Activated CD8-positive, alpha-beta T cell treated with anti-CD3 and anti-CD28 coated beads for 36 hours (primary cell): ENCODE measurements around the gene GLDC. TPM values are rescaled to one million over a fixed set of nuclear protein-coding genes. Genes with fewer than 3 reads are reported as not detected.

Experiments used
- ATAC-seq: fragments of 200-7000 bp; cut with Tn5 transposase; one replicate; pipeline ENCODE4 v1.10.0; 2021; ENCODE audit warnings: mild to moderate bottlenecking, moderate library complexity
- CTCF ChIA-PET: fragments of 350-600 bp; sonication (Branson Sonifier 250); formaldehyde crosslinking; loops from one replicate; lab custom pipeline; 2021; ENCODE audit warnings: antibody characterized with exemption; lab: Charles Lee
- POLR2A ChIA-PET: fragments of 350-600 bp; sonication (Branson Sonifier 250); formaldehyde crosslinking; loops from one replicate; lab custom pipeline; 2021; ENCODE audit warnings: antibody characterized with exemption; lab: Charles Lee
- DNase-seq: peaks from one replicate; pipeline ENCODE4 v3.0.0-alpha.2; 2020
- H3K27ac Mint-ChIP-seq: one replicate; pipeline ENCODE4 v1.8.0; 2021; ENCODE audit warnings: mild to moderate bottlenecking, mixed read lengths
- H3K27me3 Mint-ChIP-seq: one replicate; pipeline ENCODE4 v1.8.0; 2021; ENCODE audit warnings: mixed read lengths
- H3K36me3 Mint-ChIP-seq: one replicate; pipeline ENCODE4 v1.8.0; 2021; ENCODE audit warnings: low read depth, mixed read lengths
- H3K4me1 Mint-ChIP-seq: one replicate; pipeline ENCODE4 v1.8.0; 2021; ENCODE audit warnings: low read depth, mixed read lengths
- H3K4me3 Mint-ChIP-seq: one replicate; pipeline ENCODE4 v1.8.0; 2021; ENCODE audit warnings: mild to moderate bottlenecking, moderate library complexity, mixed read lengths
- H3K9me3 Mint-ChIP-seq: one replicate; pipeline ENCODE4 v1.8.0; 2021; ENCODE audit warnings: mixed read lengths
- CTCF ChIP-seq: fragments of 200-600 bp; IDR thresholded peaks from one replicate; pipeline ENCODE4 v1.8.0; 2022; ENCODE audit warnings: antibody characterized with exemption, mild to moderate bottlenecking
- intact Hi-C: fragments of 100-400 bp; cut with micrococcal nuclease; formaldehyde crosslinking; loops from one replicate; pipeline ENCODE4 v1.10.0; 2022
- total RNA-seq, 2 experiments: library from RNA; stranded (reverse); gene quantifications; one replicate each; pipeline ENCODE4 v1.2.3, GENCODE V29; 2021

GLDC gene
- total RNA-seq, 2 experiments from 2014 or later, result 0.63 to 1.3 TPM

- DNase-seq (no peak), ATAC-seq (no peak)
- POLR2A ChIA-PET, result no interaction called here
- intact Hi-C loops, result no loop called here
- H3K4me1 Mint-ChIP-seq, result no peaks in the 10 kb centered on the region
- CTCF ChIA-PET, result no interaction called here
- no peaks in the 10 kb centered on the region for H3K36me3 Mint-ChIP-seq
- H3K27me3 Mint-ChIP-seq, result peaks cover 6% of the 10 kb centered on the region
- H3K9me3 Mint-ChIP-seq, result no peaks in the 10 kb centered on the region
- no peak overlapping the region for H3K4me3 Mint-ChIP-seq
- no peak overlapping the region for H3K27ac Mint-ChIP-seq
- no peak for TF ChIP-seq CTCF
These were observed 24.7 kb downstream of the GLDC start for GRCh38 chr9:6620796-6621195.

GRCh38 chr9:6620353-6620752 is 25.2 kb downstream of the GLDC start:
- H3K4me1 Mint-ChIP-seq, result no peaks in the 10 kb centered on the region
- H3K4me3 Mint-ChIP-seq, result no peak overlapping the region
- no peak for TF ChIP-seq CTCF
- ATAC-seq (no peak), DNase-seq (no peak)
- CTCF ChIA-PET, result no interaction called here
- peaks cover 2% of the 10 kb centered on the region for H3K27me3 Mint-ChIP-seq
- intact Hi-C loops, result no loop called here
- H3K9me3 Mint-ChIP-seq, result no peaks in the 10 kb centered on the region
- POLR2A ChIA-PET, result no interaction called here
- no peaks in the 10 kb centered on the region for H3K36me3 Mint-ChIP-seq
- H3K27ac Mint-ChIP-seq, result no peak overlapping the region

- intact Hi-C loops, result no loop called here
- H3K4me1 Mint-ChIP-seq, result no peaks in the 10 kb centered on the region
These were observed 25.6 kb downstream of the GLDC start for GRCh38 chr9:6619909-6620308.

GRCh38 chr9:6616951-6617602 is 28.5 kb downstream of the GLDC start:
- CTCF ChIA-PET, result interaction anchor here (1.2 kb wide), 1 partner anchor 32 kb away, joined by 4 read pairs; no protein-coding TSS in a partner anchor
- Mint-ChIP-seq H3K9me3 (no peaks in the 10 kb centered on the region), H3K4me1 (no peaks in the 10 kb centered on the region), H3K27ac (no peak overlapping the region), H3K36me3 (no peaks in the 10 kb centered on the region), H3K4me3 (no peak overlapping the region), H3K27me3 (peaks cover 2% of the 10 kb centered on the region)
- no peak for DNase-seq
- intact Hi-C loops, result no loop called here
- no peak for TF ChIP-seq CTCF
- POLR2A ChIA-PET, result no interaction called here
- ATAC-seq, result no peak

More at GRCh38 chr9:6619909-6620308, 25.6 kb downstream of the GLDC start:
- CTCF ChIA-PET, result no interaction called here
- H3K36me3 Mint-ChIP-seq, result no peaks in the 10 kb centered on the region
- no peak overlapping the region for H3K27ac Mint-ChIP-seq
- ATAC-seq (no peak), DNase-seq (no peak)
- no peaks in the 10 kb centered on the region for H3K9me3 Mint-ChIP-seq
- peaks cover 2% of the 10 kb centered on the region for H3K27me3 Mint-ChIP-seq
- POLR2A ChIA-PET, result no interaction called here
- TF ChIP-seq CTCF, result no peak
- H3K4me3 Mint-ChIP-seq, result no peak overlapping the region

- H3K4me1 Mint-ChIP-seq, result no peaks in the 10 kb centered on the region
- intact Hi-C loops, result no loop called here
These were observed 31.0 kb downstream of the GLDC start for GRCh38 chr9:6614489-6614888.

More at GRCh38 chr9:6614489-6614888, 31.0 kb downstream of the GLDC start:
- no peak for TF ChIP-seq CTCF
- no peak for ATAC-seq
- ChIA-PET CTCF (no interaction called here), POLR2A (no interaction called here)
- H3K4me3 Mint-ChIP-seq, result no peak overlapping the region
- H3K27me3 Mint-ChIP-seq, result peaks cover 2% of the 10 kb centered on the region
- DNase-seq, result no peak
- no peak overlapping the region for H3K27ac Mint-ChIP-seq
- no peaks in the 10 kb centered on the region for H3K36me3 Mint-ChIP-seq
- H3K9me3 Mint-ChIP-seq, result no peaks in the 10 kb centered on the region
